ENCODE data around the gene NRBP1.
A peak's percentile ranks its signal among the peaks of the same experiment; 100 is the strongest.
"Not testable (repeated sequence)": the region's sequence is repeated elsewhere in the genome, so short reads cannot be mapped to it uniquely, and the experiment has no call there.

Gene NRBP1

GRCh38 chr2:27421660-27422250, 6.7 kb upstream of the NRBP1 start:
- no peak for DNase-seq (ENCODE audit: low spot score)

- DNase-seq (ENCODE audit: low spot score), result no peak
These were observed 5.5 kb upstream of the NRBP1 start for GRCh38 chr2:27422958-27423357.

- not testable (repeated sequence) for DNase-seq (ENCODE audit: low spot score)
These were observed 3.4 kb upstream of the NRBP1 start for GRCh38 chr2:27425039-27425438.

GRCh38 chr2:27427863-27428212, 593 bp upstream of the NRBP1 start:
- DNase-seq (ENCODE audit: low spot score), result no peak

- DNase-seq (ENCODE audit: low spot score), result peak; percentile 77
These were observed 629 bp downstream of the NRBP1 start for GRCh38 chr2:27428978-27429541.

- DNase-seq (ENCODE audit: low spot score), result no peak
These were observed 3.0 kb downstream of the NRBP1 start for GRCh38 chr2:27431395-27431794.

- DNase-seq (ENCODE audit: low spot score), result no peak
These were observed 7.2 kb downstream of the NRBP1 start for GRCh38 chr2:27435628-27436027.

- DNase-seq (ENCODE audit: low spot score), result no peak
These were observed 12.9 kb downstream of the NRBP1 start for GRCh38 chr2:27441226-27441926.

- no peak for DNase-seq (ENCODE audit: low spot score)
These were observed 13.8 kb downstream of the NRBP1 start, which contains the start of gene KRTCAP3 for GRCh38 chr2:27441958-27442919. TSS of gene KRTCAP3 (plus strand) at chr2:27442381. CDS start at chr2:27442413, 32 bp downstream.

GRCh38 chr2:27442920-27443282, 14.5 kb downstream of the NRBP1 start:
- no peak for DNase-seq (ENCODE audit: low spot score)

- DNase-seq (ENCODE audit: low spot score), result no peak
These were observed 16.7 kb downstream of the NRBP1 start for GRCh38 chr2:27445155-27445554.

- DNase-seq (ENCODE audit: low spot score), result no peak
These were observed 17.2 kb downstream of the NRBP1 start for GRCh38 chr2:27445615-27446014.

GRCh38 chr2:27446057-27446456, 17.6 kb downstream of the NRBP1 start:
- DNase-seq (ENCODE audit: low spot score), result no peak

GRCh38 chr2:27448381-27448780, 19.9 kb downstream of the NRBP1 start:
- DNase-seq (ENCODE audit: low spot score), result no peak

GRCh38 chr2:27451095-27451494, 22.7 kb downstream of the NRBP1 start:
- DNase-seq (ENCODE audit: low spot score), result no peak

GRCh38 chr2:27453968-27454367, 25.5 kb downstream of the NRBP1 start:
- DNase-seq (ENCODE audit: low spot score), result no peak

GRCh38 chr2:27461118-27461517, 32.7 kb downstream of the NRBP1 start:
- DNase-seq (ENCODE audit: low spot score), result no peak

- no peak for DNase-seq (ENCODE audit: low spot score)
These were observed 36.0 kb downstream of the NRBP1 start for GRCh38 chr2:27464443-27464842.

- no peak for DNase-seq (ENCODE audit: low spot score)
These were observed 43.5 kb downstream of the NRBP1 start for GRCh38 chr2:27471961-27472360.

GRCh38 chr2:27485496-27485895, 57.1 kb downstream of the NRBP1 start:
- DNase-seq (ENCODE audit: low spot score), result peak; percentile 24

GRCh38 chr2:27489118-27489497, 60.7 kb downstream of the NRBP1 start:
- no peak for DNase-seq (ENCODE audit: low spot score)
